ENCODE measurements around the gene AGPS.
"Not testable (repeated sequence)": the region's sequence is repeated elsewhere in the genome, so short reads cannot be mapped to it uniquely, and the experiment has no call there.

AGPS gene

DNA sequence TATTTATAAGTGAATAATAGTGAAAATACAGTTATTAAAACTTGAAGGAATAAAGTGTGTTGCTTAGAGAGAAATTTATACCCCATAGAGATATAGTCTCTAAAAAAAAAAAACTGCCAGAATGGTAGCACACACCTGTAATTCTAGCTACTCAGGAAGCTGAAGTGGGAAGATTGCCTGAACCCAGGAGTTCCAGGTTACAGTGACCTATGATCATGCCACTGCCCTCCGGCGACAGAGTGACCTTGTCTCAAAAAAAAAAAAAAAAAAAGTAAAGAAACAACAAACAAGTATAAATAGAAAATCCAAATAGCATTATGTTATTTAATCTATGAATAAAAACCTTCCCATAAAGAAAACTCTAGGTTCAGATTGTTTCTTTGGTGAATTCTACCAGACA is 7.4 kb upstream of the AGPS start:
- DNase-seq (ENCODE audit: low spot score): no peak

- no peak for DNase-seq (ENCODE audit: low spot score)
Measured at GRCh38 chr2:177391822-177392372, 676 bp upstream of the AGPS start.

DNA sequence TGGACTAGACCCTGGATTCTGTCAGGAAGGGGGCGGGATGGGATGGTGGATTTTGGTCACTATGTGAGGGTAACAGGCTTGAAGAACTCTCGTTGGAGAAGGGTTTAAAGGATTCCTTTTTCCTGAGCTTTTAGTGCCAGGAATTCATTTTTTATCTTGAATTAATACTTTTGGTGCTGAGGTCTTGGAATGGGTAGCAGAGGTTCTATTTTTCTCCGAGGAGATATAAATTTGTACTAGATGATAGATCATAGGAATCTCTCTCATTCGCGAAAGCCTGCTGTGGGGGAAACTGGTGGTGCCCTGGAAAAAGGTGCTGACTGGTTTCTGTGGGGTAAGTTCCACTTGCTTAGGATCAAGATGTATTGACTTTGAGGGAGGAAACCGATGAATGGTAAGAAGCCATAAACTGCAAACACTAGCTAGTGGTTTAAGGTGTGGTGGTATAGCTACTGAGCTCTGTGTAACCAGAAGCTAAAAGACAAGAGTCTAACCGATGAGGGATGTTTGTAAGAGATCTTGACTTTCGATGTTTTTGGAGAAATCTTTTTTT is 706 bp downstream of the AGPS start:
- DNase-seq (ENCODE audit: low spot score): no peak

DNA sequence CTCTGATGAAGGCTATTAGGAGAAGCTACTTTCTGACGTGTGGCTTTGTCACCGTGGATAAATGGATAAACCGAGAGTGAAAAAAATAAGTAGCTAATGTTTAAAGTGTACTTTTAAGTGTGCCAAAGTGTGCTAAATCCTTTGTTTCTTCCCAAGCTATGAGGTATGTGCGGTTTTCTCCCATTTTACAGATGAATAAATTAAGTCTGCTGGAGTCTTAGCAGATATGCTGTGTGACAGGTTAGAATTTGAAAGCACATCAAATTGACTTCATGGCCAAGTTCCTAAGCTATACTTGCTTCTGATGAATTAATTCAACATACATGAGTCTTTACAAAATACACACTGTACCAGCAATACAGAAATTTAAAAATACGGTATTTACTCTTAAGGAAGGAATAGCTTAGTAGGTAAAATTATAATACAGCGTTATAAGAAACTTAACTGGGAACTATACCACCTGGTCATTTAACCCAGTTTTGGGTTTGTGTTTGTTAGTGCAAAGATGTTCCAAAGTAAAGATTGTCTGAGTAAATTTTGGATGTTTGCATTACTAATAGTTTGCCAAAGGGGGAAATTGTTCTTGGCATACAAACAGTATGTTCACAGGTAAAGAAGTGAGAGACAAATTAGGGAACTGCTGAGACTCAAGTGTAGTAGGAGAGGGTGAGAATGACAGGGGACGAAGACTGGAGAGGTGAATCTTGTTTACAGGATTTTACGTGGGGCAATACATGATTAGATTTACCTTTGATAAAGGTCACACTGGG is 1.4 kb downstream of the AGPS start:
- DNase-seq (ENCODE audit: low spot score): no peak

DNA sequence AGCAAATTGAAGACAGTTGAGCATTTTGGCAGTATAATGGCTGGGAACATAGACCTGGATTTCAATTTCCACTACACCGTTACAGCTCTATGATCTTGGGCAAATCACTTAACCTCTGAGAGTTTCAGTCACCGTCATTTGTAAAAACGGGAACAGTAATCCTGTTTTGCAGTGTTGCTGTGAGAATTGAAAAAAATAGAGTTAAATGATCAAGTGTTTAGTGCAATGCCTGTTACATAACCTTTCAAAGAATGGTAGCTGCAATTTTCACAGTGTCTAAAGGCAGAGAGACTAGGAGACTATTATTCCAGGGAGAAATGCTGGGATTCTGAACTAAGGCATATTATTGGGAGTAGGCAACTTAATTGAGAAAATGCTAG is 2.0 kb downstream of the AGPS start:
- no peak for DNase-seq (ENCODE audit: low spot score)

DNA sequence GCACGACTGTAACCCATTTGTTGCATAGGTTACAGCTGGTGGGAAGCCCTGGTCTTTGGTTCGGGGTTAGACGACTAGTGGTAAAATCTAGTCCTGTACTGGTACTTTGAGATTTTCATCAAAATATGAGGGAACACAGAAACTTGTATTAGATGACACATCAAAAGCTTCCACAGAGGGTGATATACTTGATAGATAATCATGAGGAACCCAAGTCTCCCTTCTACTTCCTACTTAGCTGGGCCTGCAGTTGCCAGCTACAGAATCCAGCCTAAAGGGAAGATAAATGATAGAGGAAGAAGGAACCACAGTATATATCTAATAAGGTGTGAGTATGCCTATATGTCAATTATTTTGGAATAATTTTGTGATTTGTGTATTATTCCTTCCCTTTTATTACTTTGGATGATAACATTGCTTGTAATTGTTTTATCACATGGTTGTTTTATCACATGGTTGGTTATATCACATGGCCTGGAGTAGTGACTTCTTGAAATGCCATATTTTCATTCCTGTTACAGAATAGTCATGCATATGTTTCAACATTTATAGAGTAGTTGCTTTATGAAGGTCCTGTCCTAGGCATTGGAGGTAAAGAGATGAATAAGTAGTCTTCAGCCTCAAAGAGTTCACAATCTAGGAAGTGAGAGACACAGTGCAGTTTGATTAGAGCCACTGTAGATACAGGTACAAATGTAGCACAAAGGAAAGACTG is 2.9 kb downstream of the AGPS start:
- DNase-seq (ENCODE audit: low spot score): no peak

DNA sequence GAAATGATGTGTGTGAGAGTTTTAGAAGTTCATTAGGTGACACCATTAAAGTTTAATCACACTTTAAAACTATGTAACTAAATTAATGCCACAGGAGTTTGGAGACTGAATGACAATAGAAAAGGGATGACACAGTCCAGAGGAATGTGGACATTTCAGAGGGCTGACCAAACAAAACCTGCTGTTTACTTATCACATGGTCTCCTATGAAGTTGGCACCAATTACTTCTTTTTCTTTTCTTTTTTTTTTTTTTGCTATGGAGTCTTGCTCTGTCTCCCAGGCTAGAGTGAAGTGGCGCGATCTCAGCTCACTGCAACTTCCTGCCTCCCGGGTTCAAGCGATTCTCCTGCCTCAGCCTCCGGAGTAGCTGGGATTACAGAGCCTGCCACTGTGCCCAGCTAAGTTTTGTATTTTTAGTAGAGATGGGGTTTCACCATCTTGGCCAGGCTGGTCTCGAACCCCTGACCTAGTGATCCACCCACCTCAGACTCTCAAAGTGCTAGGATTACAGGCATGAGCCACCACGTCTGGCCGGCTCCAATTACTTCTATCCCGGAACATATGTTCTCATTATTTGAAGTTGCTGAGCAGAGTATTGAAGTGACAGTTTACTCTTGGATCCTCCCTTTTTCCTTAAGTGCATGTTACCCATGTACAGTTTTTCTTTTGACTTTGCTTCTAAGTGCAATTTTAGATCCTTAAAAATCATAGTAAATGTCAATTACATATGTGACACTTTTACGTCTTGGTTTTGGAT is 4.3 kb downstream of the AGPS start:
- DNase-seq (ENCODE audit: low spot score): no peak

GRCh38 chr2:177397481-177398289 is 5.1 kb downstream of the AGPS start:
- DNase-seq (ENCODE audit: low spot score): no peak

DNA sequence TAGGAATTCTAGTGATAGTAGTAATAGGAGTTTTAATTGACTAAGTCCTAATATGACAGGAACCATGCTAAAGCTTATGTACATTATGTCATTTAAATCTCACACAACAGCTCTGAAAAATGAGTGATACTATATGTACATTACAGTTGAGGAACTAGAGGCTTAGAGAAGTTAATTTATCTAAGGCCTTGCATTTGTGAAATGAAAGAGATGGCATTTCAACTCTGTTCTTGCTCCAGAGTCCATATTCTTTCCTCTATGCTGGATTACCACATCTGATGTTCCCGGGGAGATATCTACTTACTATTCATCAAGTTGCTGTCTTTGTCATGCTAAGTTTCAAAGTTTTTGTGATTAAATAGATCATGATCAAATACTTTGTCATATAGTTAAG is 5.7 kb downstream of the AGPS start:
- DNase-seq (ENCODE audit: low spot score): no peak

- no peak for DNase-seq (ENCODE audit: low spot score)
Measured at GRCh38 chr2:177398791-177399190, 6.2 kb downstream of the AGPS start.

DNA sequence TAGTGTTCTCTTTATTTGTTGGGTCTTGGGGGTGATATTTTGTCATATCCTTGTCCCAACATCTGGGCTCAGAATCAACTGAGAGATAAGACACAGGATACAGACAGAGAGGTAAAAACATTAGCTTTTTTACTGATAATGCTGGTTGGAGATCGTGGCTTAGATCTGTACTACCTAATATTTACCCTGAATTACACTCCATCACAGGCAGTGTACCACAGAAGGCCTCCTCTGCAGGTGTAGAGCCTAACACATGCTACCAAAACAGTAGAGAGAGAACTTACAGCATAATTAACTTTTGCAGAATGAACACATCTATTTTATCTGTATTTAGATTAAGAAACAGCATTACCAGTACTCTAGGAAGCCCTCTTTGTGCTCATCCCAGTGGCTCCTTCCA is 6.8 kb downstream of the AGPS start:
- no peak for DNase-seq (ENCODE audit: low spot score)

- no peak for DNase-seq (ENCODE audit: low spot score)
Measured at GRCh38 chr2:177400337-177400923, 7.9 kb downstream of the AGPS start.

- no peak for DNase-seq (ENCODE audit: low spot score)
Measured at GRCh38 chr2:177402096-177402495, 9.5 kb downstream of the AGPS start.

GRCh38 chr2:177403838-177404237 is 11.3 kb downstream of the AGPS start:
- no peak for DNase-seq (ENCODE audit: low spot score)

DNA sequence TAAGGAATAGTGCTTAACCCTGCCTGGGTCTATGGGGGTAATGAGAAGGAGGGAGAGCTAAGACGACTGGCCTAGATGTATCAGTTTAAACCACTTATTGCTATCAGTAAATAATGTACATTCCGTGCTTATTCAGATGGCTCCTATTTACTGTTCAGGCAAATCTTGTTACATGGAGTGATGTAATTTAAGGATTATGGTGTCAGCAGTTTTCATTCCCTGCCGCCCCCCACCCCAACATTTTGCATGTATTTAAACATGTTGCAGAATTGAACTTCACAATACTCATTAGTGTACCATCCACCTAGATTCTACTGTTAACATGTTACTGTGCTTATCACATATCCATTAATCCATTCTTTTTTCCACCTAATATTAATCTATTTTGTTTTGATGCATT is 11.7 kb downstream of the AGPS start:
- no peak for DNase-seq (ENCODE audit: low spot score)

- DNase-seq (ENCODE audit: low spot score): no peak
Measured at GRCh38 chr2:177405029-177405692, 12.6 kb downstream of the AGPS start.

DNA sequence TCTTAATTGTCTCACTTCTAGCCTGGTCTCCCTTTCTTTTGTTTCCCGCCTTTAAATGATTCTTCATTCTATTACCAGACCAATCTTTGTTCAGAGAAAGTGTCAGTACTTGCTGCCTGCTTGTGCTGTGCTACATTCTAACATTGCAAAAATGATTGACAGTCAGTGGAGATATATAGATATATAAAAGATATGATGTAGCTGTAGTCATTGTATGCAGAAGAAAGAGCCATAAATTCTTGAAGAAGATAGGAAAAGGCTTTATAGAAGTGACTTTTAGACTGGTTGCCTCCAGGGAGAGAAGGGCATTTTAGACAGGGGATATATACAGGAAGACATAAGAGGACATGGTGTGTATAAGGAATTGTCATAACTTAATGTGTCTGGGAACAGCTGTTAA is 13.6 kb downstream of the AGPS start:
- no peak for DNase-seq (ENCODE audit: low spot score)

GRCh38 chr2:177407031-177407430 is 14.5 kb downstream of the AGPS start:
- no peak for DNase-seq (ENCODE audit: low spot score)

GRCh38 chr2:177410629-177411028 is 18.1 kb downstream of the AGPS start:
- DNase-seq (ENCODE audit: low spot score): not testable (repeated sequence)

GRCh38 chr2:177413703-177414102 is 21.1 kb downstream of the AGPS start:
- DNase-seq (ENCODE audit: low spot score): no peak

- no peak for DNase-seq (ENCODE audit: low spot score)
Measured at GRCh38 chr2:177419274-177419673, 26.7 kb downstream of the AGPS start.
